Heart left ventricle (tissue), 13 donors: ENCODE measurements around the gene CCDC70.

ENCODE experiments used
- CTCF ChIP-seq, 12 donors: fragments of 200-600 bp; sonication (generic) in 4 of 12; IDR thresholded peaks; one replicate each; pipeline versions ENCODE4 v1.5.0 to v1.8.0; 2018 to 2022; ENCODE audit warnings: antibody characterized with exemption in 12 of 12, mild to moderate bottlenecking in 5 of 12
- POLR2A ChIP-seq, 2 donors: fragments of 450-650 bp; IDR thresholded peaks; one replicate each; pipeline ENCODE4 v1.6.1; 2017; ENCODE audit warnings: antibody characterized with exemption in 2 of 2, mild to moderate bottlenecking in 2 of 2, moderate library complexity in 2 of 2
- donor health status: ischemic (EF 13 %, LVEDD 7.1; RV severe dilation, severe dysfunction).
- donor health status: DM: no; HTN: yes; CAD: no.
- donor health status: DM: no; HTN: no; CAD: no.
- donor health status: ischemic (EF 25% LVEDD 6.9; RV normal size, moderate dysfunction).
- donor health status: ischemic (EF 25% LVEDD 5.7; RV mildly dilated, moderate dysfunction).
- donor health status: ischemic (EF 35%, LVEDD 5.7; RV mildly dilated, moderate dysfunction).
- donor health status: nonischemic (EF 11% LVEDD 7.7; RV severe dilation, severe dysfunction).
- donor health status: DM: yes; HTN: yes; CAD: no.
- donor health status: PGD.
- donor health status: ischemic (EF 29% LVEDD 5.4; RV normal size, mild dysfunction).
- donor health status: nonischemic (EF 23%, LVEDD 6.1; RV moderate dilation, normal function).

- no peak for TF ChIP-seq CTCF (IDR thresholded peaks at IDR 0.05)
- no peak for TF ChIP-seq POLR2A (IDR thresholded peaks at IDR 0.05)
Measured at GRCh38 chr13:51818781-51819511, 42.8 kb upstream of the CCDC70 start.
